MM.1S (cell line): ENCODE results near the gene OR2T2.
"Not testable (repeated sequence)": the region's sequence is repeated elsewhere in the genome, so short reads cannot be mapped to it uniquely, and the experiment has no call there.

Experiments
- DNase-seq: peaks from one replicate; pipeline ENCODE4 v3.0.0-alpha.2; 2015
- H2AFZ ChIP-seq: fragments of 300-600 bp; sonication (generic); 2 replicates; pipeline ENCODE4 v1.6.0; 2016; ENCODE audit warnings: antibody characterized with exemption, low read length
- H3F3A ChIP-seq: fragments of 300-600 bp; sonication (generic); 2 replicates; pipeline ENCODE4 v1.6.1; 2016; ENCODE audit warnings: mild to moderate bottlenecking, antibody characterized with exemption, low read length, moderate library complexity, mixed read lengths; ENCODE audit not compliant: insufficient read depth
- H3K27ac ChIP-seq: fragments of 300-600 bp; sonication (generic); 2 replicates; pipeline ENCODE4 v1.5.1; 2016; ENCODE audit warnings: mild to moderate bottlenecking, low read length
- H3K27me3 ChIP-seq: fragments of 300-600 bp; sonication (generic); replicated peaks from 2 replicates; pipeline ENCODE4 v1.6.0; 2016; ENCODE audit warnings: low read length; ENCODE audit not compliant: insufficient read depth
- H3K36me3 ChIP-seq: fragments of 300-600 bp; sonication (generic); replicated peaks from 2 replicates; pipeline ENCODE4 v1.6.1; 2016; ENCODE audit warnings: mild to moderate bottlenecking, low read length, mixed read lengths; ENCODE audit not compliant: insufficient read depth
- H3K4me1 ChIP-seq: fragments of 300-600 bp; sonication (generic); 2 replicates; pipeline ENCODE4 v1.6.1; 2016; ENCODE audit warnings: low read length, mixed read lengths
- H3K4me2 ChIP-seq: fragments of 300-600 bp; sonication (generic); 2 replicates; pipeline ENCODE4 v1.6.0; 2016; ENCODE audit warnings: low read depth, low read length
- H3K4me3 ChIP-seq: fragments of 300-600 bp; sonication (generic); 2 replicates; pipeline ENCODE4 v1.5.1; 2016; ENCODE audit warnings: low read length, mixed read lengths
- H3K79me2 ChIP-seq: fragments of 300-600 bp; sonication (generic); 2 replicates; pipeline ENCODE4 v1.6.1; 2016; ENCODE audit warnings: mixed run types, low read length, mixed read lengths
- H3K9ac ChIP-seq: fragments of 300-600 bp; sonication (generic); 2 replicates; pipeline ENCODE4 v1.6.1; 2016; ENCODE audit warnings: low read length, mixed read lengths
- H3K9me2 ChIP-seq: fragments of 300-600 bp; sonication (generic); replicated peaks from 2 replicates; pipeline ENCODE4 v1.6.1; 2016; ENCODE audit warnings: mild to moderate bottlenecking, low read length, mixed read lengths; ENCODE audit not compliant: insufficient read depth
- H3K9me3 ChIP-seq: fragments of 300-600 bp; sonication (generic); replicated peaks from 2 replicates; pipeline ENCODE4 v1.6.1; 2016; ENCODE audit warnings: mild to moderate bottlenecking, low read length, mixed read lengths; ENCODE audit not compliant: insufficient read depth
- H4K20me1 ChIP-seq: fragments of 300-600 bp; sonication (generic); 2 replicates; pipeline ENCODE4 v1.6.1; 2016; ENCODE audit warnings: mild to moderate bottlenecking, low read length, moderate library complexity, mixed read lengths; ENCODE audit not compliant: insufficient read depth
- CTCF ChIP-seq: fragments of 300-600 bp; sonication (generic); IDR thresholded peaks from 2 replicates; pipeline ENCODE4 v1.5.1; 2016; ENCODE audit warnings: antibody characterized with exemption, low read length, mixed read lengths
- EZH2 ChIP-seq: fragments of 300-600 bp; sonication (generic); optimal IDR thresholded peaks from 2 replicates; pipeline ENCODE3; 2017; ENCODE audit warnings: low read depth, mild to moderate bottlenecking, antibody characterized with exemption, low read length, mixed read lengths
- EZH2phosphoT487 ChIP-seq: fragments of 300-600 bp; sonication (generic); IDR thresholded peaks from 2 replicates; pipeline ENCODE4 v1.6.1; 2018; ENCODE audit warnings: antibody characterized with exemption, low read length

The OR2T2 gene

GRCh38 chr1:248416226-248416625 lies 29.2 kb upstream of the OR2T2 start:
- DNase-seq = no peak
- Histone ChIP-seq H3K27ac (no peak overlapping the region), H4K20me1 (no peaks in the 10 kb centered on the region), H3K9me2 (no peaks in the 10 kb centered on the region), H3F3A (no peaks in the 10 kb centered on the region), H3K9ac (no peak overlapping the region), H2AFZ (no peak overlapping the region), H3K4me2 (no peak overlapping the region), H3K27me3 (no peaks in the 10 kb centered on the region), H3K36me3 (no peaks in the 10 kb centered on the region), H3K4me1 (no peaks in the 10 kb centered on the region), H3K4me3 (no peak overlapping the region), H3K9me3 (no peaks in the 10 kb centered on the region), H3K79me2 (no peaks in the 10 kb centered on the region)
- TF ChIP-seq CTCF (no peak), EZH2phosphoT487 (no peak), EZH2 (no peak)

GRCh38 chr1:248417854-248418253 lies 27.6 kb upstream of the OR2T2 start:
- H2AFZ ChIP-seq = no peak overlapping the region
- H3K36me3 ChIP-seq = no peaks in the 10 kb centered on the region
- no peaks in the 10 kb centered on the region for H3K79me2 ChIP-seq
- H3K9me2 ChIP-seq = no peaks in the 10 kb centered on the region
- H4K20me1 ChIP-seq = no peaks in the 10 kb centered on the region
- no peak overlapping the region for H3K9ac ChIP-seq
- no peaks in the 10 kb centered on the region for H3K4me1 ChIP-seq
- no peak overlapping the region for H3K27ac ChIP-seq
- DNase-seq = no peak
- no peaks in the 10 kb centered on the region for H3K27me3 ChIP-seq
- no peak overlapping the region for H3K4me3 ChIP-seq
- TF ChIP-seq EZH2 = no peak
- TF ChIP-seq CTCF = no peak
- TF ChIP-seq EZH2phosphoT487 = no peak
- H3F3A ChIP-seq = no peaks in the 10 kb centered on the region
- H3K9me3 ChIP-seq = no peaks in the 10 kb centered on the region
- H3K4me2 ChIP-seq = no peak overlapping the region

- Histone ChIP-seq H3F3A (no peaks in the 10 kb centered on the region), H3K27me3 (no peaks in the 10 kb centered on the region), H4K20me1 (no peaks in the 10 kb centered on the region), H3K4me1 (no peaks in the 10 kb centered on the region), H3K4me3 (no peak overlapping the region), H3K9me3 (no peaks in the 10 kb centered on the region), H3K4me2 (no peak overlapping the region), H2AFZ (no peak overlapping the region), H3K79me2 (no peaks in the 10 kb centered on the region), H3K9ac (no peak overlapping the region), H3K9me2 (no peaks in the 10 kb centered on the region), H3K27ac (no peak overlapping the region), H3K36me3 (no peaks in the 10 kb centered on the region)
- DNase-seq = no peak
- no peak for TF ChIP-seq CTCF
- TF ChIP-seq EZH2phosphoT487 = no peak
- TF ChIP-seq EZH2 = no peak
Measured at GRCh38 chr1:248421384-248421783, 24.1 kb upstream of the OR2T2 start.

- DNase-seq, H3K79me2 ChIP-seq, H3K27ac ChIP-seq, H3K36me3 ChIP-seq, H3K9ac ChIP-seq, H3F3A ChIP-seq, H2AFZ ChIP-seq, H3K27me3 ChIP-seq, H3K9me3 ChIP-seq, H4K20me1 ChIP-seq, H3K4me1 ChIP-seq, H3K4me3 ChIP-seq, H3K9me2 ChIP-seq, H3K4me2 ChIP-seq: not testable (repeated sequence)
Measured at GRCh38 chr1:248427526-248428191, 17.8 kb upstream of the OR2T2 start.

GRCh38 chr1:248428192-248428533 lies 17.3 kb upstream of the OR2T2 start:
- H3K27me3 ChIP-seq, H3K4me3 ChIP-seq, H3K27ac ChIP-seq, H4K20me1 ChIP-seq, H3K9me3 ChIP-seq, DNase-seq, H3F3A ChIP-seq, H3K9me2 ChIP-seq, H3K4me1 ChIP-seq, H3K4me2 ChIP-seq, H3K9ac ChIP-seq, H3K79me2 ChIP-seq, H2AFZ ChIP-seq, H3K36me3 ChIP-seq: not testable (repeated sequence)

GRCh38 chr1:248431683-248432082 lies 13.8 kb upstream of the OR2T2 start:
- H3K79me2 ChIP-seq, H3K4me2 ChIP-seq, H3K36me3 ChIP-seq, H3K4me1 ChIP-seq, H3K4me3 ChIP-seq, H2AFZ ChIP-seq, H3K9me3 ChIP-seq, H3K9me2 ChIP-seq, H3K9ac ChIP-seq, H3F3A ChIP-seq, H3K27me3 ChIP-seq, H4K20me1 ChIP-seq, H3K27ac ChIP-seq, DNase-seq: not testable (repeated sequence)
